GM21737 (cell line): ENCODE measurements around the gene STK4.
"Not testable (repeated sequence)": the region's sequence is repeated elsewhere in the genome, so short reads cannot be mapped to it uniquely, and the experiment has no call there.

Experiments
- ATAC-seq: cut with Tn5 transposase; IDR thresholded peaks from one replicate; pipeline ENCODE4 v1.9.1; 2021; ENCODE audit warnings: mild to moderate bottlenecking, moderate library complexity; ENCODE audit not compliant: unreplicated experiment

The STK4 gene

DNA sequence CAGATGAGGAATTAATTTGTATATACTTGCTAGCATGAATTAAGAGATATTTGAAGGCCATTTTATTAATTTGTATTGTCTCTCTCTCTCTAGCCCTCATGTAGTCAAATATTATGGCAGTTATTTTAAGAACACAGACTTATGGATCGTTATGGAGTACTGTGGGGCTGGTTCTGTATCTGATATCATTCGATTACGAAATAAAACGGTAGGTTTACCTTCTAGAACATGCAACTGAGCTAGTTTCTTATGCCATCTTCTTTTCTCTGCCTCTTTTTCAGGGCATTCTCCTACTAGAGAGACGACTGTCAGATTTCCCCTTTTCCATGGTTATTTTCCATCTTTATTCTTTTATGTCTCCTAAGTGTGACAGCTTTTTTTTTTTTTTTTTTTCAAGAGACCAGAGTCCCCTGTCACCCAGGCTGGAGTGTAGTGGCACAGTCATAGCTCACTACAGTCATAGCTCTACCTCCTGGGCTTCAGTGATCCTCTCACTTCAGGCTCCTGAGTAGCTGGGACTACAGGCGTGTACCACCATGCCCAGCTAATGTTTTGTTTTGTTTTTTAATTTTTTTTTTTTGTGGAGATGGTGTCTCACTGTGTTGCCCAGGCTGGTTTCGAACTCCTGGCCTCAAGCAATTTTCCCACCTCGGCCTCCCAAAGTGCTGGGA lies 15.6 kb downstream of the STK4 start:
- ATAC-seq: no peak

GRCh38 chr20:44983093-44983674 lies 16.9 kb downstream of the STK4 start:
- ATAC-seq: no peak

DNA sequence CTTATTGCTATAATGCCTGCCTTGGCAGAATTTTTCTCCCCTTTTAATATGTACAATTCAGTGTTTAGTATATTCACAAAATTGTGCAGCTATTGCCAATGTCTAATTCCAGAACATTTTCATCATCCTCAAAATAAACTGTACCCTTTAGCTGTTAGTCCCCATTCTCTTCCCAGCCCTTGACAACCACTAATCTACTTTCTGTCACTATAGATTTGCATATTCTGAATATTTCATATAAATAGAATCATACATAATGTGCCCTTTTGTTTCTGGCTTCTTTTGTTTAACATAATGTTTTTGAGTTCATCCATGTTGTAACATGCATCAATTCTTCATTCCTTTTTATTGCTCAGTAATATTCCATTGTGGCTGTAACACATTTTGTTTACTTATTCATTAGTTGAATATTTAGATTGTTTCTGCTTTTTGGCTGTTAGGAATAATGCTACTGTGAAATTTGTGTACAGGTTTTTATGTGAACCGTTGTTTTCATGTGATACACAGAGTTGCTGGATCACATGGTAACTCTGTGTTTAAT lies 22.4 kb downstream of the STK4 start:
- no peak for ATAC-seq

DNA sequence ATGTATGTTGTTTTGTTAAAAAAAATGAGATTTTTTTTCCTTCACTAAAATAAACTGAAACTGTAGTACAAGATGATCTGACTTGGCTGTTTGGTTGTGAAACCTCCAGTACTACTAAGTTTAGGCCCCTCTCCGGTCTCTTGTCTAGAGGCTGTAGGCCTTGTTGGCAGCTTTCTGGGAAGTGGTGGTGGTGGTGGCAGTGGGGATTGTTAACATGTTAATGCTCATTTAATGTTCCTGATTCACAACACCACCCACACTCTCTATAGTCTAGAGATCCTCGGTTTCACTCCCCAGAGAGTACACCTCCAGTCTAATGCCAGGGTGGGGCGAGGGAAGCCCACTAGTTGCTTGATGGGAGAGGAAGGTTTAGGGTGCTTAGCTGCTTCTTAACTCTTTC lies 24.1 kb downstream of the STK4 start:
- no peak for ATAC-seq

DNA sequence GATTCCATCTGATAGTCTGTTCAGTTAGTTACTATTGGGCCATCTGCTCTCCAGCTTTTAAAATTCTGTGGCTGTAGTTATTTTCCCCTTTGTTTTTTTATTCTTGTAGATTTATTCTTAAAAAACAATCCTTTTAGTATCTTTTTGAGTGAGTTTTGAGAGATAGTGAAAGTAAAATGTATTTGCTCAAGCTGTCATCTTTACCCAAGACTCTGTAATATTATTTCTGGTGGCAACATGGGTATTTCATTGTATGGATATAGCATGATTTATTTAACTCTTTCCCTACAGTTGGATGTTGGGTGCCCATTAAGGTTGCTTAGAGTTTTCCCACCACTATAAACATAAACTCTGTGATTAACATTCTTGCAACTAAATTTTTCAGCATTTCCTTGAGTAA lies 24.6 kb downstream of the STK4 start:
- no peak for ATAC-seq

GRCh38 chr20:44993343-44993742 lies 27.0 kb downstream of the STK4 start:
- no peak for ATAC-seq

DNA sequence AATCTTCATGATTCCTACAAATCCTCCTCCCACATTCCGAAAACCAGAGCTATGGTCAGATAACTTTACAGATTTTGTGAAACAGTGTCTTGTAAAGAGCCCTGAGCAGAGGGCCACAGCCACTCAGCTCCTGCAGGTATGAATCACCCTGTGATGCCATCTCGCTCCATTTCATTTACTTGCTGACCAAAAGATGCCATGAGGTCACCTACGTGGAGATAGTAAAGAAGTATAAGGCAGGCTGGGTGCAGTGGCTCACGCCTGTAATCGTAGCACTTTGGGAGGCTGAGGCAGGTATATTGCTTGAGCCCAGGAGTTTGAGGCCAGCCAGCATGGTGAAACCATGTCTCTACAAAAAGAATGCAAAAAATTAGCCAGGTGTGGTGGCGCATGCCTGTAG lies 30.9 kb downstream of the STK4 start:
- ATAC-seq: no peak

- no peak for ATAC-seq
These were observed 31.4 kb downstream of the STK4 start for GRCh38 chr20:44997668-44998067.

DNA sequence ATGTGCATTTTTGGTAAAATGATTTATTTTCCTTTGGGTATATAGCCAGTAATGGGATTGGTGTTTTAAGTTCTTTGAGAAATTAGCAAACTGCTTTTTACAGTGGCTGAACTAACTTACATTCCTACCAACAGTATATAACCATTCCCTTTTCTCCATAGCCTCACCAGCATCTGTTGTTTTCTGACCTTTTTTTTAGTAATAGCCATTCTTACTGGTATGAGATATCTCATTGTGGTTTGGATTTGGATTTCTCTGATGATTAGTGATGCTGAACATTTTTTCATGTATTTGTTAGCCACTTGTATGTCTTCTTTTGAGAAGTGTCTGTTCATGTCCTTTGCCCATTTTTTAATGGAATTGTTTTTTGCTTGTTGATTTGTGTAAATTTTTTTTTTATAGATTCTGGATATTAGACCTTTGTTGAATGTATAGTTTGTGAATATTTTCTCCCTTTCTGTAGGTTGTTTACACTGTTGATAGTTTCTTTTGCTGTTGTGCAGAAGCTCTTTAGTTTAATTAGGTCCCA lies 42.3 kb downstream of the STK4 start:
- ATAC-seq: no peak

GRCh38 chr20:45010399-45010828 lies 44.1 kb downstream of the STK4 start:
- ATAC-seq: no peak

DNA sequence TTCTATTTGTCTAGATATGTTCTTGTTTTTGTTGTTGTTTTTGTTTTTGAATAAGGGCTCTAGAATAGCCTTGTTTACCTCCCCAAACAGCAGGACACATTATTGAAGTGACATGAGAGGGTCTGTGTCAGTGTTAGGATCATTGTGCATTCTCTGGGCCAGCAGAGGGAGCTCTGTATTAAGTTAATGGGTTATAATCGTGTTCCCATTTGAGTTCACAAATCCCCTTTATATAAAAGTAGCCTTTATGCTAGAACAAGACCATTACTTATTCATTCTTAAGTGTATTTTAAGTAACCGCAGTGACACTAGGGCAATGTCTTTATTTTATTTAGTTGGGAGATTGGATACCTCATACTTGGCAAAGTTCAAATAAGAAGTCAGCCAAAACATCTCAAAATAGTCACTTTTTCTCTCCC lies 44.8 kb downstream of the STK4 start:
- ATAC-seq: no peak

DNA sequence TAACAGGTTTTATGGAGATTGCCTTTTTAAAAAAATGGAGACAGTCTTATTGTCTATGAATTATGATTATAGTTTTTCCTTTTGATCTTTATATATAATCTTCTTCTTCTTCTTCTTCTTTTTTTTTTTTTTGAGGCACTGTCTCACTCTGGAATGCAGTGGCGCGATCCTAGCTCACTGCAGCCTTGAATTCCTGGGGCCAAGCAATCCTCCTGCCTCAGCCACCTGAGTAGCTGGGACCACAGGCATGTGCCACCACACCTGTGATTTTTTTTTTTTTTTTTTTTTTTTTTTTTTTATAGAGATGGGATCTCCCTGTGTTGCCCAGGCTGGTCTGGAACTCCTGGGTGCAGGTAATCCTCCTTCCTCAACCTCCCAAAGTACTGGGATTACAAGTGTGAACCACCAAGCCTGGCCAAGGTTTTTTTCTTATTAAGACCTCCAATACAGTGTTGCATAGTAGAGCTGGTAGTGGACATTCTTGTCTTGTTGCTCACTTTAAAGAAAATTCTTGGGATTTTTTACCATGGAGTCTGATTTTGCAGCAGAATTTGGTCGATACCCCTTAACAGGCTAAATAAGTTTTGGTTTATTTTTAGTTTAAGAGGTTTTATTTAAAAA lies 46.5 kb downstream of the STK4 start:
- no peak for ATAC-seq

- ATAC-seq: not testable (repeated sequence)
These were observed 47.8 kb downstream of the STK4 start for GRCh38 chr20:45014131-45014530.

GRCh38 chr20:45014671-45015415 lies 48.5 kb downstream of the STK4 start:
- no peak for ATAC-seq

DNA sequence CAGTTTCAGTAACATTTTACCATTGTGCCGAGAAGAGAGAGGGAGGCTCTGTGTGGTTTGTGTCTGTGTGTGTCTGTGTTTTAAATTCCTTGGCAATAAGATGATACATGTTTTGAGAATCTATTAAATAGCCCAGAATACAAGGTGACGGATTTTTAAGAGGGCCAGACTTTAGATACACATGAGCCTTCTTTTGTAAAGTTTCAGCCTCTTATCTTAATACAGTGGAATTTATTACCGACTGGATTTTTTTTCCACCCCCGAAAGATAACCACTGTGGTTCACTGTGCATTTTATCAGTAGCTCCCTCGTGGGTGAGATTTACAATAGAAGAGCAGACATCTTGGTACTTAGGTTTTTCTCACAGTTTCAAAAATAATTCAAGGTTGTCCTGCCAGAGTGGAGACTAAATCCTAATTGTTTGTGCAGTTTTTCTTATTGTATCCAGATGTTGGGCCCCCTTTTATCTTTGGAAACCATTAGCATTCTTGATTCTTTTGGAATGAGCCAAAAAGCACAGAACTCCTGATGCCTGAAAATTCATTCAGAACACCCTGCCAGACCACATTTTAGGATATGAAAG lies 49.9 kb downstream of the STK4 start:
- no peak for ATAC-seq

DNA sequence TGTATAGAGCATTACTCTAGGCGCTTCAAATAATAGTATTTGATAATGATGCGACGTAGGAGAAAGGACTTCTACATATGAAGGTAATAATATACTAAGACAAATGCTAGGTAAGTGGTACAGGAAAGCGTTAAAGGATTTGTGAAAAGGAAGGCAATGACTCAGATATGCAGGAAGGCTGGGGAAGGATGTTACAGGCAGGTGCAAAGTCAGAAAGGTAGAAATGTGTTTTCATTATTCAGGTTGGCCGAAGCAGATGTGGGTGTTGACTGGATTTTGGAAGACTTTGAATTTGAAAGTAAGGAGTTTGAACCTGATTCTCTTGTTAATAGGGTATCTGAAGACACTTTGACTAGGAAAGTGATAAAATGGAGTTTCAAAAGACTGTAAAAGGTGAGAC lies 51.0 kb downstream of the STK4 start:
- ATAC-seq: no peak

DNA sequence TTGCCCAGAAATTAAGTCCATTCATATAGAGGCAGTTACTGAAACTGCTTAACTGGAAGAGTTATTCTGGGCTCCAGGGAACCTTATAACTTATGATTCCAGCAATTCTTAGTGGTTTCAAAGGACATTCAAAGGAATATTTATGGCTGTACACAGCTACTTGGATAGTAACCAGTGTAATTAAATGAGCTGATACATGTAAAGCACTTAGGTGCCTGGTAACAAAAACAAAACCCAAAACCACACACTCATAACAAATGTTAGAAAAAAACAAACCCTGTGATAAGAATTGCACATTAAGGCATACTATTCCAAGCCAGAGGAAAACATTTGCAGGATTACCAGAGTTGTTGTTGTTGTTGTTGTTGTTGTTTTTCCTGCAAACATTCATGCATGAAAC lies 51.5 kb downstream of the STK4 start:
- no peak for ATAC-seq

- ATAC-seq: no peak
These were observed 52.9 kb downstream of the STK4 start for GRCh38 chr20:45019027-45019761.

DNA sequence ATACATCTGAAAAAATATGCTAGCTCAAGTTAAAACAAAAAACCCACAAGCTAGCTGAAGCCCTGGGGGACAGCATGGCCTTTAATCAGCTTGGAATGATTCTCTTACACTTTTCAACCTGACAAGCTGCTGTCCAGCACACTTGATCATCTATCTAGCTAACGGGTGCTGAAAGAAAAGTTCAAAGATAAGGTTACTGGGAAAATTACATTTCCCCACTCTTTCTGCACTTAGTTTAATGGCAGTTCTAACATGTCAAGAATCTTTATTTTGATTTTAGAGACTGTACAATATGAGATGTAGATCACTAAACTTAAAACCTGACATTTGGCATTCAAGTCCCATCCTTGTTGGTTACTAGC lies 53.4 kb downstream of the STK4 start:
- no peak for ATAC-seq

DNA sequence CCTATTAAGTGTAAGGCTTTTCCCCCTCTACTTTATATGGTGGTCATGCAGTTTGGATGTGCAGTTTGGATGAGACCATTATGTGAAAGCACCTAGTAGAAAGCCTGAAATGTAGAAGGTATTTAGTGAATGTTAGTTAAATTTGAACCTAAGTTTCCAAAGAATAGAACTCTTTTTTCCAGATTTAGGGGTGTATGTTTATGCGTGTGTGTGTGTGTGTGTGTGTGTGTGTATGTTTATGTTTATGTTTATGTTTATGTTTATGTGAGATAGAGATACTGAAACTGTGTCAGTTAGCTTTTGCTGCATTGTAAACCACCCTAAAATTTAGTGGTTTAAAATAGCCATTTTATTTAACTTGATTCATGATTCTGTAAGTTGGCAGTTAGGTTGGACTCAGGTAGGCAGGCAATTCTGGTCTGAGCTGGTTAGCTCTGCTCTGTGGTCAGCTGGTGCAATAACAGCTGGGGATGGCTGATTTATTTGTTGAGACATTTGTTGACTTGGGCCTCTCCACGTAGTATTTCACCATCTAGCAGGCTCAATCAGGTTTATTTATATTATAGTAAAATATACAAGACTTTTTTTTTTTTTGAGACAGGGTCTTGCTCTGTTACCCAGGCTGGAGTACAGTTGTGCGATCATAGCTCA lies 54.0 kb downstream of the STK4 start:
- no peak for ATAC-seq
